Measurements from ENCODE around the gene PSME3IP1. TPM values are rescaled to one million over a fixed set of nuclear protein-coding genes. Genes with fewer than 3 reads are reported as not detected.

PSME3IP1 gene
- polyA plus RNA-seq, 1 experiment, result 96.5 TPM

DNA sequence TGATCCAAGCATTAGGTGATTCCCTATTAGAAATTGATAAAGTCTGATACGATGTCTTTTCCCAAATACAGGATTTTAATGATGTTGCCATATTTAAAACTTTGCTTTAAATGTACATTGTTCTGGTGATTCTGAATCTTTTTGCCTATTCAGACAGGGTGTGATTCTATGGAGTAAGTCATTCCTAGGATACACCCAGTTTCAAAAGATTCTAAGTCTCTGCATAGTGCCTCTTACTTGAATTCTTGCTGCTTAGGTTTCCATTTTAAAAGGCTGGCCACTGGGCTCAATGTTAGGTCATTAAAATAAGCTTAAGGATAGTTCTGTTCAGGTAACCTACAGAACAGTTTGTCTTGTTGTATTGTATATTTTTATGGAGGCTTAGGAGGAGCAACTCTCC lies 37.2 kb upstream of the PSME3IP1 start:
- CTCF ChIA-PET, result interaction anchor here (1.0 to 1.5 kb wide), 4 partner anchors 9 to 139 kb away, joined by 3 to 6 read pairs (median 4); no protein-coding TSS in a partner anchor
- POLR2A ChIA-PET, result no interaction called here
- H3K4me3 ChIP-seq (ENCODE audit: low read depth, low read length), result no peak overlapping the region
- TF ChIP-seq CTCF (IDR thresholded peaks at IDR 0.05; ENCODE audit: insufficient read depth, low read depth, low read length), result no peak
- DNase-seq (ENCODE audit: low read depth), result no peak
- no peaks in the 10 kb centered on the region for H3K27me3 ChIP-seq (ENCODE audit: control insufficient read depth, insufficient read depth, low read length)
- peaks cover 12% of the 10 kb centered on the region for H3K36me3 ChIP-seq (ENCODE audit: control insufficient read depth, insufficient read depth, low read length)

DNA sequence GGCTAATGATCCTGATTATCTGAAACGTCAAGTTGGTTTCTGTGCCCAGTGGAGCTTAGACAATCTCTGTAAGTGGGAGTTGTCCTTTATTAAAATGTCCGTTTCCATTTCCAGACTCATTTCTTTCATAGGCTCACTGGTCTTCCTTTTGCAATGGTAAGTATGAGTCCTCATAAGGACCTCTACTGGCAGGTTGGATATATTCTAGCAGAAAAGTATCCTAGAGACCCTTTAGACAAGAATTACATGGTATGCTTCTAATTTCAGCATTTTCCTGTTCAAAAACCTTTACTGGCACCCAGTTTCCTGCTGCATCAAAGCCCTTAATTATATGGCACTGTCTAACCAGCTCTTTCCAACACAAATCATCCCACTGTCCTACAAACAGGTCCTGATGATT lies 31.1 kb upstream of the PSME3IP1 start:
- no peaks in the 10 kb centered on the region for H3K27me3 ChIP-seq (ENCODE audit: control insufficient read depth, insufficient read depth, low read length)
- H3K36me3 ChIP-seq (ENCODE audit: control insufficient read depth, insufficient read depth, low read length), result peaks cover 16% of the 10 kb centered on the region
- CTCF ChIA-PET, result no interaction called here
- no peak overlapping the region for H3K4me3 ChIP-seq (ENCODE audit: low read depth, low read length)
- no peak for TF ChIP-seq CTCF (IDR thresholded peaks at IDR 0.05; ENCODE audit: insufficient read depth, low read depth, low read length)
- no peak for DNase-seq (ENCODE audit: low read depth)
- POLR2A ChIA-PET, result no interaction called here

DNA sequence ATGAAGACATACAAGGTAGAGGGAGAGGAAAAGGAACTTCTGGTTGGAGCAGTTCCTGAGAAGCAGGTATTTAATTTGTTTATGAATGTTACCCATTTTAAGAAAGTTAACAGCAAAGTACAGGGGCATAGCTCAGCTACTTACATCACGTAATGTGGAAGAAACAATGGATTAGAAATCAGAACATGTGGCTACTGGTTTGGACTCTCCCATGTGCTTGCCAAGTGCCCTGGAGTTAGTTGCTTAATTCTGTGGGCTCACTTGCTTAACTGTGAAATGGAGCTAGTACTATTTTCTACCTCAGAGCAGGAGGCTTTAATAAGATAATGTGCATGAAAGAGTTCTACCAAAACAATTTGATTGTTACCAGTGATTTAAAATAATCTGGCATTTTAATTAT lies 27.6 kb upstream of the PSME3IP1 start:
- ChIA-PET CTCF (interaction anchor here (1.1 to 1.6 kb wide), 3 partner anchors 10 to 20 kb away, joined by 3 to 4 read pairs (median 3); no protein-coding TSS in a partner anchor), POLR2A (no interaction called here)
- no peaks in the 10 kb centered on the region for H3K27me3 ChIP-seq (ENCODE audit: control insufficient read depth, insufficient read depth, low read length)
- no peak for TF ChIP-seq CTCF (IDR thresholded peaks at IDR 0.05; ENCODE audit: insufficient read depth, low read depth, low read length)
- no peak overlapping the region for H3K4me3 ChIP-seq (ENCODE audit: low read depth, low read length)
- peaks cover 15% of the 10 kb centered on the region for H3K36me3 ChIP-seq (ENCODE audit: control insufficient read depth, insufficient read depth, low read length)
- no peak for DNase-seq (ENCODE audit: low read depth)

DNA sequence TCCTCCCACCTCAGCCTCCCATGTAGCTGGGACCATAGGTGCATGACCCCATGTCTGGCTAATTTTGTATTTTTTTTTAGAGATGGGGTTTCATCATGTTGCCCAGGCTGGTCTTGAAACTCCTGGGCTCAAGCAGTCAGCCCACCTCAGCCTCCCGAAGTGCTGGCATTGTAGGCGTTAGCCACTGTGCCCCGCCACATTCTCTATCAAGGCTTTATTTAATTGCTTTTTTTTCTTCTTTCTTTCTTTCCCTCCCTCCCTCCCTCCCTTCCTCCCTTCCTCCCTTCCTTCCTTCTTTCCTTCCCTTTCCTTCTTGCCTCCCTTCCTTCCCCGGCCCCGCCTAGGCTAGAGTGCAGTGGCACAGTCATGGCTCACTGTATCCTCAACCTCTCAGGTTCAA lies 23.9 kb upstream of the PSME3IP1 start:
- Histone ChIP-seq H3K36me3 (ENCODE audit: control insufficient read depth, insufficient read depth, low read length) (peaks cover 9% of the 10 kb centered on the region), H3K4me3 (ENCODE audit: low read depth, low read length) (no peak overlapping the region), H3K27me3 (ENCODE audit: control insufficient read depth, insufficient read depth, low read length) (no peaks in the 10 kb centered on the region)
- ChIA-PET POLR2A (no interaction called here), CTCF (no interaction called here)
- DNase-seq (ENCODE audit: low read depth), result no peak
- no peak for TF ChIP-seq CTCF (IDR thresholded peaks at IDR 0.05; ENCODE audit: insufficient read depth, low read depth, low read length)

- DNase-seq (ENCODE audit: low read depth), result no peak
- Histone ChIP-seq H3K4me3 (ENCODE audit: low read depth, low read length) (no peak overlapping the region), H3K36me3 (ENCODE audit: control insufficient read depth, insufficient read depth, low read length) (peaks cover 9% of the 10 kb centered on the region), H3K27me3 (ENCODE audit: control insufficient read depth, insufficient read depth, low read length) (no peaks in the 10 kb centered on the region)
- ChIA-PET POLR2A (no interaction called here), CTCF (no interaction called here)
- no peak for TF ChIP-seq CTCF (IDR thresholded peaks at IDR 0.05; ENCODE audit: insufficient read depth, low read depth, low read length)
Observed at GRCh38 chr16:57208926-57209325, 23.1 kb upstream of the PSME3IP1 start.

All from BJ (cell line).